ENCODE measurements around the gene SLC50A1. TPM values are rescaled to one million over a fixed set of nuclear protein-coding genes. Genes with fewer than 3 reads are reported as not detected.

Gene SLC50A1
- total and polyA plus RNA-seq, 7 donors: 6.7 to 16.2 (median 8.1) TPM

GRCh38 chr1:155174324-155175280, 39.0 kb downstream of the SLC50A1 start:
- no peak for ATAC-seq
- intact Hi-C loops (cut with DNase I): loop anchor here (5.0 kb wide), 1 partner anchor 53 kb away; no protein-coding TSS in a partner anchor
- H3K36me3 ChIP-seq (ENCODE audit: insufficient read depth in 1 of 2, low read depth in 1 of 2): peaks cover 0 to 18% of the 10 kb centered on the region in 2 donors
- H3K4me3 ChIP-seq: peak overlapping the region; percentile 74
- WGBS, 3 donors: 4 to 8% (median 8%) methylated on average over 32 to 35 of the region's 35 CpGs
- H3K9me3 ChIP-seq: no peaks in the 10 kb centered on the region
- H3K27me3 ChIP-seq (ENCODE audit: insufficient read depth in 3 of 3, low read length in 2 of 3): peaks cover 0 to 13% (median 10%) of the 10 kb centered on the region in 3 donors
- TF ChIP-seq CTCF (IDR thresholded peaks at IDR 0.05): no peak
- no peak for DNase-seq
- H3K4me1 ChIP-seq: peaks cover 6% of the 10 kb centered on the region
- H3K27ac ChIP-seq: no peak overlapping the region

GRCh38 chr1:155175281-155175926, 39.8 kb downstream of the SLC50A1 start:
- H3K27me3 ChIP-seq (ENCODE audit: insufficient read depth in 3 of 3, low read length in 2 of 3): peaks cover 0 to 13% (median 10%) of the 10 kb centered on the region in 3 donors
- ATAC-seq (no peak), DNase-seq (no peak)
- intact Hi-C loops (cut with DNase I): loop anchor here (5.0 kb wide), 1 partner anchor 52 kb away; no protein-coding TSS in a partner anchor
- H3K4me3 ChIP-seq: no peak overlapping the region
- no peak for TF ChIP-seq CTCF (IDR thresholded peaks at IDR 0.05)
- no peak overlapping the region for H3K27ac ChIP-seq
- no peaks in the 10 kb centered on the region for H3K9me3 ChIP-seq
- WGBS, 3 donors: 85 to 87% (median 85%) methylated on average over 12 of the region's 12 CpGs
- peaks cover 6% of the 10 kb centered on the region for H3K4me1 ChIP-seq
- peaks cover 0 to 11% of the 10 kb centered on the region in 2 donors for H3K36me3 ChIP-seq (ENCODE audit: insufficient read depth in 1 of 2, low read depth in 1 of 2)

DNA sequence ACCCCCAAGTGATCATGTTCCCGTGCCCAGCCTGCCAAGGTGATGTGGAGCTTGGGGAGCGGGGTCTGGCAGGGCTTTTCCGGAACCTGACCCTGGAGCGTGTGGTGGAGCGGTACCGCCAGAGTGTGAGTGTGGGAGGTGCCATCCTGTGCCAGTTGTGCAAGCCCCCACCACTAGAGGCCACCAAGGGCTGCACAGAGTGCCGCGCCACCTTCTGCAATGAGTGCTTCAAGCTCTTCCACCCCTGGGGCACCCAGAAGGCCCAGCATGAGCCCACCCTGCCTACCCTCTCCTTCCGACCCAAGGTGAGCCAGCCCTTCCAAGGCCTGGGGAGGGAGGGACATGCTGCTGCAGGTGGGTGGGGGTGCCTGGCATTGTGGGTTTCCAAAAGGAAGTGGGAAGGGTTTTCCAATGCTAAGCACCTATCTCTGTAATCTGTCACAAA, 40.3 kb downstream of the SLC50A1 start:
- H3K9me3 ChIP-seq: no peaks in the 10 kb centered on the region
- no peak overlapping the region for H3K4me3 ChIP-seq
- H3K36me3 ChIP-seq (ENCODE audit: insufficient read depth in 1 of 2, low read depth in 1 of 2): peaks cover 0 to 5% of the 10 kb centered on the region in 2 donors
- no peak overlapping the region for H3K27ac ChIP-seq
- no peak for TF ChIP-seq CTCF (IDR thresholded peaks at IDR 0.05)
- DNase-seq (no peak), ATAC-seq (no peak)
- H3K27me3 ChIP-seq (ENCODE audit: insufficient read depth in 3 of 3, low read length in 2 of 3): peaks cover 0 to 13% (median 10%) of the 10 kb centered on the region in 3 donors
- intact Hi-C loops (cut with DNase I): loop anchor here (5.0 kb wide), 1 partner anchor 51 kb away; no protein-coding TSS in a partner anchor
- peaks cover 6% of the 10 kb centered on the region for H3K4me1 ChIP-seq
- 83 to 90% (median 86%) methylated on average over 9 of the region's 9 CpGs for WGBS, 3 donors

DNA sequence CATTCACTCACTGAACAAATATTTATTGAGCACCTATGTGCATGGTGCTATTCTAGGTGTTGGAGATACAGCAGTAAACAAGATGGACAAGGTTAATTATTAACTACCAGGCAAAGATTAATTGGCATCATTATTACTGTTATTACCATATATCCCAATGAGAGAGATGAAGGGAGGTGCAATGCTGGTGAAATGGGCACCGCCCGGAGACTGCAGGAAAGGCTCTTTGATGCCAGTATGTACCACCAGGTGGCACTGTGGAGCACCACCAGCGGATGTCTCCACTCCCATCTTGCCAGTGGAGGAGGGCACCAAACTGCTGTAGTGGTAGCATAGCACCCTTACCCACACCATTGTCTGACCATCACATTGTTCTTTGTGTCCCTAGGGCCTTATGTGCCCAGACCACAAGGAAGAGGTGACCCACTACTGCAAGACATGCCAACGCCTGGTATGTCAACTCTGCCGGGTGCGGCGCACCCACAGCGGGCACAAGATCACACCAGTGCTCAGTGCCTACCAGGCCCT, 41.0 kb downstream of the SLC50A1 start:
- H3K27ac ChIP-seq: no peak overlapping the region
- DNase-seq: peak; percentile 81 to 90
- H3K4me1 ChIP-seq: peaks cover 6% of the 10 kb centered on the region
- intact Hi-C loops (cut with DNase I): loop anchor here (5.0 kb wide), 1 partner anchor 51 kb away; no protein-coding TSS in a partner anchor
- no peaks in the 10 kb centered on the region for H3K36me3 ChIP-seq (ENCODE audit: insufficient read depth in 1 of 2, low read depth in 1 of 2)
- peak; percentile 91 for TF ChIP-seq CTCF (IDR thresholded peaks at IDR 0.05)
- H3K4me3 ChIP-seq: no peak overlapping the region
- 60 to 63% (median 61%) methylated on average over 8 of the region's 8 CpGs for WGBS, 3 donors
- peaks cover 0 to 13% (median 10%) of the 10 kb centered on the region in 3 donors for H3K27me3 ChIP-seq (ENCODE audit: insufficient read depth in 3 of 3, low read length in 2 of 3)
- no peaks in the 10 kb centered on the region for H3K9me3 ChIP-seq
- peak; percentile 58 to 73 (median 67) for ATAC-seq
